Lung (tissue), 12 donors: ENCODE measurements around the gene WDR87. TPM values are rescaled to one million over a fixed set of nuclear protein-coding genes. Genes with fewer than 3 reads are reported as not detected.

Experiments
- ATAC-seq: fragments of 200-7000 bp; cut with Tn5 transposase; one replicate; pipeline ENCODE4 v1.9.1; 2020; ENCODE audit warnings: moderate number of reproducible peaks; ENCODE audit not compliant: insufficient read depth, low FRiP score
- DNase-seq, 3 donors: peaks; one replicate each; pipeline ENCODE4 v3.0.0-alpha.2; 2013 to 2017
- H3K27ac ChIP-seq, 2 donors: one replicate each; pipeline ENCODE4 v1.5.1; 2013; ENCODE audit warnings: mild to moderate bottlenecking in 2 of 2, moderate library complexity in 2 of 2, control low read depth in 1 of 2, inconsistent platforms in 1 of 2, low read depth in 1 of 2, low read length in 1 of 2
- H3K27me3 ChIP-seq, 3 donors: one replicate each; pipeline ENCODE4 v1.5.1; 2013; ENCODE audit warnings: low read length in 2 of 3; ENCODE audit not compliant: control insufficient read depth in 3 of 3, insufficient read depth in 3 of 3
- H3K36me3 ChIP-seq, 4 donors: one replicate each; pipeline ENCODE4 v1.5.1; 2013; ENCODE audit warnings: low read length in 4 of 4, mild to moderate bottlenecking in 1 of 4, moderate library complexity in 1 of 4; ENCODE audit not compliant: control insufficient read depth in 4 of 4, insufficient read depth in 4 of 4
- H3K4me1 ChIP-seq, 5 donors: one replicate each; pipeline ENCODE4 v1.5.1; 2013; ENCODE audit warnings: low read length in 5 of 5, mild to moderate bottlenecking in 2 of 5, moderate library complexity in 1 of 5; ENCODE audit not compliant: control insufficient read depth in 5 of 5, insufficient read depth in 5 of 5
- H3K4me3 ChIP-seq: one replicate; pipeline ENCODE4 v1.5.1; 2013; ENCODE audit warnings: mild to moderate bottlenecking, control low read depth, moderate library complexity
- H3K9ac ChIP-seq, 2 donors: one replicate each; pipeline ENCODE4 v1.5.1; 2013; ENCODE audit warnings: low read length in 2 of 2, control low read depth in 1 of 2; ENCODE audit not compliant: insufficient read depth in 1 of 2
- H3K9me3 ChIP-seq, 4 donors: one replicate each; pipeline ENCODE4 v1.5.1; 2013; ENCODE audit warnings: low read length in 3 of 4, mild to moderate bottlenecking in 1 of 4, moderate library complexity in 1 of 4; ENCODE audit not compliant: control insufficient read depth in 4 of 4, insufficient read depth in 3 of 4
- WGBS, 2 donors: extraction: QIAGEN DNeasy Blood & Tissue Kit; methylation state at CpG; one replicate each; pipeline ENCODE4 v1.1.7; 2013; 5-methylcytosine and 5-hydroxymethylcytosine counted together
- polyA plus RNA-seq, 2 donors: library from polyadenylated mRNA; stranded (reverse); fragments of 200-250 nt; gene quantifications; one replicate each; pipeline ENCODE4 v1.2.1, GENCODE V29; 2013
- total RNA-seq, 2 donors: library from RNA; depleted of rRNA in 1 of 2; stranded (reverse); fragments of >200 nt in 1 of 2; gene quantifications; one replicate each; pipeline ENCODE4 v1.2.1, GENCODE V29; 2014 to 2021
- TF ChIP-seq, protein P1 (sequence below): IDR thresholded peaks from 2 replicates; pipeline ENCODE4 v1.5.1; 2012; ENCODE audit warnings: mild to moderate bottlenecking; ENCODE audit errors: control extremely low read depth, extremely low read depth
- donor health status: control.
- donor health status: control.
- donor health status: Bipolar disorder and iron deficiency.
- donor health status: healthy.
- donor health status: DM: yes; HTN: yes; CAD: no.

WDR87 gene
- total and polyA plus RNA-seq, 4 donors, result not detected

DNA sequence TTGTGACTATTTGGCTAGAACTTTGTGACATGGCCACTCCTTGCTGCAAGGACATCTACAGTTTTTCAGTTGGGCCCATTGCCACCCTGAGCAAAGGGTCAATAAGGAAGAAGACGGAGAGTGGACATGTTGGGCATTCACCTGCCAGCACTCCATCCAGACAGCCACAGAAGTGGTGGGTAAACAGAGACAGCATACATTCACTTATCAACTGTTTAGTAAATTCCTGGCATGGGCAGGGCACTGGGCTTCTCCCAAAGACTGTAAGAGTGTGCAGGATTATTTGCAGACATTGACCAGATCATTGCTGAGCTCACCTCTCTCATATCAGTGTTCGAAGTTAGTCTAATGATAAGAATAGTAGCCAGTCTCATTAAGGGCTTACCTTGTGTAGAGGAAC lies 29.8 kb upstream of the WDR87 start:
- no peaks in the 10 kb centered on the region for H3K27me3 ChIP-seq
- TF ChIP-seq, protein P1, sequence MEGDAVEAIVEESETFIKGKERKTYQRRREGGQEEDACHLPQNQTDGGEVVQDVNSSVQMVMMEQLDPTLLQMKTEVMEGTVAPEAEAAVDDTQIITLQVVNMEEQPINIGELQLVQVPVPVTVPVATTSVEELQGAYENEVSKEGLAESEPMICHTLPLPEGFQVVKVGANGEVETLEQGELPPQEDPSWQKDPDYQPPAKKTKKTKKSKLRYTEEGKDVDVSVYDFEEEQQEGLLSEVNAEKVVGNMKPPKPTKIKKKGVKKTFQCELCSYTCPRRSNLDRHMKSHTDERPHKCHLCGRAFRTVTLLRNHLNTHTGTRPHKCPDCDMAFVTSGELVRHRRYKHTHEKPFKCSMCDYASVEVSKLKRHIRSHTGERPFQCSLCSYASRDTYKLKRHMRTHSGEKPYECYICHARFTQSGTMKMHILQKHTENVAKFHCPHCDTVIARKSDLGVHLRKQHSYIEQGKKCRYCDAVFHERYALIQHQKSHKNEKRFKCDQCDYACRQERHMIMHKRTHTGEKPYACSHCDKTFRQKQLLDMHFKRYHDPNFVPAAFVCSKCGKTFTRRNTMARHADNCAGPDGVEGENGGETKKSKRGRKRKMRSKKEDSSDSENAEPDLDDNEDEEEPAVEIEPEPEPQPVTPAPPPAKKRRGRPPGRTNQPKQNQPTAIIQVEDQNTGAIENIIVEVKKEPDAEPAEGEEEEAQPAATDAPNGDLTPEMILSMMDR, result no peak
- peak; percentile 20 for ATAC-seq
- WGBS, 2 donors, result 76 to 84% methylated on average over 2 of the region's 2 CpGs
- no peak overlapping the region for H3K9ac ChIP-seq
- H3K9me3 ChIP-seq, result peaks cover 0 to 9% (median 4%) of the 10 kb centered on the region in 4 donors
- H3K4me3 ChIP-seq, result no peak overlapping the region
- peaks cover 0 to 12% (median 7%) of the 10 kb centered on the region in 5 donors for H3K4me1 ChIP-seq
- peaks cover 0 to 4% (median under 1%) of the 10 kb centered on the region in 4 donors for H3K36me3 ChIP-seq
- peak overlapping the region in 1 of 2 donors; percentile 33 for H3K27ac ChIP-seq
- DNase-seq, result no peak

DNA sequence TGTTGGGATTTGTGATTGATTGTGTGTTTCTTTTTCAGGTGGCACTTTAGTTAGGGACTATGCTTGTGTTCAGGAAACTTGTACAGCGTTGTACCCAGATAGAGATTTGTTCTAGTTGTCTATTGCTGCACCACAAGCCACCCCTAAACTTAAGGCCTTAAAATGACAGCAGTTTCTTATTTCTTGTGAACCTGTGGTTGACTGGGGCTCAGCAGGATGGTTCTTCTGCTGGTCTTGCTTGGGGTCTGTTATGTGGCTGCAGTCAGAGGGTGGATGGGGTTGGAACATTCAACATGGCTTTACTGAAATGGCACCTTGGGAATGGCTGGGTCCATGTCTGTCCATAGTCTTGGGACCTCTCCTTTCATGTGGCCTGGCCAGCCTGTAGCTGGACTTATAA lies 28.9 kb upstream of the WDR87 start:
- H3K27ac ChIP-seq, result peak overlapping the region in 1 of 2 donors; percentile 33
- ATAC-seq, result no peak
- DNase-seq, result no peak
- peaks cover 0 to 4% (median under 1%) of the 10 kb centered on the region in 4 donors for H3K36me3 ChIP-seq
- no peak overlapping the region for H3K4me3 ChIP-seq
- H3K9me3 ChIP-seq, result peaks cover 0 to 9% (median 4%) of the 10 kb centered on the region in 4 donors
- H3K9ac ChIP-seq, result no peak overlapping the region
- H3K27me3 ChIP-seq, result no peaks in the 10 kb centered on the region
- TF ChIP-seq, protein P1, result no peak
- 48 to 100% methylated on average over 1 of the region's 1 CpG for WGBS, 2 donors
- H3K4me1 ChIP-seq, result peaks cover 0 to 13% (median 7%) of the 10 kb centered on the region in 5 donors

DNA sequence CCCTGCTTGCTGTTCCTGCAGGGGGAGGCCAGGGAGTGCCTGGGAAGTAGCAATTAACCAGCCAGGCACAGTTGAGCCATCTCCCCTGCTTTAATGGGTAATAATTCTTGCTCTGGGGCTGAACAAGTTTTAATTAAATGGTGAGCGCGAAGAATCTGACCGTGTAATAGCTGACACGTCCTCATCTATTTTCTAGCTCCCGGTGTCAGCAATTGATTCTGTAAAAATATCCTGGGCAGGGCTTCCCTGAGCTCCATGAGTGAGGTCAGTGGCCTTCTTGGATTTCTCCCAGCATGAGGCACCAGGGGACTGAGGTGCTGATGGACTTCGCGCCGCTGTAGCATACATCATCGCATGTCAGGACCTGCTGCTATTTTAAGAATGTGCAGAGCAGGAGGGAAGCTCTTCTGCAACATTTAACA lies 27.6 kb upstream of the WDR87 start:
- DNase-seq (no peak), ATAC-seq (no peak)
- Histone ChIP-seq H3K36me3 (peaks cover 0 to 4% (median 0%) of the 10 kb centered on the region in 4 donors), H3K9ac (no peak overlapping the region), H3K9me3 (peaks cover 0 to 9% (median 4%) of the 10 kb centered on the region in 4 donors), H3K27me3 (no peaks in the 10 kb centered on the region), H3K4me3 (no peak overlapping the region), H3K4me1 (peaks cover 0 to 17% (median 7%) of the 10 kb centered on the region in 5 donors), H3K27ac (peak overlapping the region; percentile 20 to 49)
- 76 to 85% methylated on average over 9 of the region's 9 CpGs for WGBS, 2 donors
- TF ChIP-seq, protein P1, result no peak
